HEK293 (cell line): ENCODE results near the gene OR6B3.

Experiments
- CTCF ChIP-seq: fragments of 450-650 bp; formaldehyde crosslinking; IDR thresholded peaks from 2 replicates; pipeline ENCODE4 v1.5.1; 2016; ENCODE audit warnings: missing biosample characterization, missing genetic modification characterization
- KLF9 ChIP-seq: fragments of 450-650 bp; formaldehyde crosslinking; IDR thresholded peaks from 2 replicates; pipeline ENCODE4 v1.5.1; 2016; ENCODE audit warnings: missing biosample characterization, missing genetic modification characterization, low read depth
- REPIN1 ChIP-seq: fragments of 450-650 bp; formaldehyde crosslinking; IDR thresholded peaks from 2 replicates; pipeline ENCODE4 v1.5.1; 2017; ENCODE audit warnings: missing biosample characterization, missing genetic modification characterization, low read depth
- SETDB1 ChIP-seq: IDR thresholded peaks from one replicate; pipeline ENCODE4 v1.6.1; 2017; ENCODE audit warnings: mild to moderate bottlenecking, low read length, moderate library complexity, mixed read lengths; ENCODE audit not compliant: insufficient read length
- TCF7L2 ChIP-seq: IDR thresholded peaks from 2 replicates; pipeline ENCODE4 v1.6.1; 2011; ENCODE audit warnings: low read depth, mild to moderate bottlenecking, inconsistent platforms, low read length, moderate library complexity, borderline replicate concordance
- ZBTB49 ChIP-seq: fragments of 450-650 bp; formaldehyde crosslinking; IDR thresholded peaks from 2 replicates; pipeline ENCODE4 v1.5.1; 2016; ENCODE audit warnings: missing biosample characterization, missing genetic modification characterization, low read depth
- ZFP3 ChIP-seq: fragments of 450-650 bp; formaldehyde crosslinking; IDR thresholded peaks from 2 replicates; pipeline ENCODE4 v1.5.1; 2016; ENCODE audit warnings: low read depth, missing biosample characterization, missing genetic modification characterization
- ZNF335 ChIP-seq: fragments of 450-650 bp; formaldehyde crosslinking; conservative IDR thresholded peaks from 2 replicates; pipeline ENCODE4 v1.5.1; 2016; ENCODE audit warnings: missing biosample characterization, missing genetic modification characterization
- ZNF768 ChIP-seq: fragments of 450-650 bp; formaldehyde crosslinking; IDR thresholded peaks from 2 replicates; pipeline ENCODE4 v1.5.1; 2018; ENCODE audit warnings: missing biosample characterization, mild to moderate bottlenecking, missing genetic modification characterization
- ZNF843 ChIP-seq: fragments of 450-650 bp; formaldehyde crosslinking; IDR thresholded peaks from 2 replicates; pipeline ENCODE4 v1.5.1; 2016; ENCODE audit warnings: missing biosample characterization, missing genetic modification characterization

- TF ChIP-seq CTCF (tag by site-specific recombination) (no peak), ZFP3 (tag by site-specific recombination) (no peak), ZNF335 (tag by site-specific recombination) (no peak), ZBTB49 (tag by site-specific recombination) (no peak), SETDB1 (no peak), ZNF843 (tag by site-specific recombination) (no peak), KLF9 (no peak), TCF7L2 (no peak), ZNF768 (tag by site-specific recombination) (no peak), REPIN1 (no peak)
Observed at GRCh38 chr2:240089306-240089705, 36.0 kb upstream of the OR6B3 start.
